Measurements from ENCODE around the gene CLDN9.
A peak's percentile ranks its signal among the peaks of the same experiment; 100 is the strongest.

The CLDN9 gene

DNA sequence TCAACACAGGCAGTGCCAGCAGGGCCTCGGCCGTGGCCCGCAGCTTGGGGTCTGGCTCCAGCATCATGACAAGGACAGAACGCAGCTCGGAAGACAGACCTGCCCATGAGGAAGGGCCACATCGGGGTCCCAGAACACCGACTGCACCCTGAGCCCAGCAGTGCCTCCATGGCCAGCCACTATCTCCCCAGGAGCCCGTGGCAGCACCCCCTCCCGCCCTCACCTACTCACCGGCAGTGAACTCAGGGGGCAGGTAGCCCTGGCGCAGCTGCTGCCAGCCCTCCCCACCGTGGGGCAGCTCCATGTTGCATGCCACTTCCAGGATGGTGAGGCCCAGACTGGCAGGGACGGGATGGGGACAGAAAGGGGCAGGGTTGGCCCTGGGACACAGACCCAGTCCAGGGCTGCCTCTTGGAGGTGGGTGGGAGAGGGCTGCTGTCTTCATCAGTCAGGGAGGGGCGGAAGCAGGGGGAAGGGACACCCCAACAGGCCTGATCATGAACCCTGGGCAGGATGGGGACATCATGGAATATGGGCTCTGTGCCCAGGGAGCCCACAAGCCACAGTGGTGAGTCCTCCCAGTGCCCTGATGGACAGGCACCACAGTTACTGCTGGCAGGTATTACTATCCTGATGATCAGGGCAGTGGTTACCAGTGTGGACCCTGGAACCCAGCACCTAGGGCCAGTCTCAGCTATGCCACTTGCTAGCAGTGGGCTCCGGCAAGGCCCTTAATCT lies 38.2 kb upstream of the CLDN9 start:
- no peak for DNase-seq (ENCODE audit: low spot score)

GRCh38 chr16:2975161-2975795 lies 37.4 kb upstream of the CLDN9 start:
- DNase-seq (ENCODE audit: low spot score), result no peak

DNA sequence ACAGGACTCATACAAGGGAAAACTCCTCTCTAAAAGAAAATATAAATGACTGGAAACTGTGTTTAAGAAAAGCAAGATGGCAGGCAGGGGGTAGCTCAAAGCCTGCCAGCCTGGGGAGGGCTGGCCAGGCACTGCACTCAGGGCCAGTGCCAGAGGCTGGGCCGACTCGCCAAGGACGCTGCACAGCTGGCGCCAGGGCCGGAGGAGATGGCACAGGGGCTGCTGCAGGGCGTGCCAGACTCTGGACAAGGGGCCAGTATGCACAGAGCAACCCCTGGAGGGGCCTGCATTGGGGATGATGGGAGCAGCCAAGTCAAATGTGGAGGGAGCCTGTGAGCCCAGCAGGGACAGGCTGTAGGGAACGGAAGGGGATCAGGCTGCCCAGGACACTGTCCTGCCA lies 36.5 kb upstream of the CLDN9 start:
- no peak for DNase-seq (ENCODE audit: low spot score)

- no peak for DNase-seq (ENCODE audit: low spot score)
Measured at GRCh38 chr16:2976673-2977072, 36.0 kb upstream of the CLDN9 start.

GRCh38 chr16:2977440-2977839 lies 35.3 kb upstream of the CLDN9 start:
- DNase-seq (ENCODE audit: low spot score), result no peak

GRCh38 chr16:2979669-2980226 lies 33.0 kb upstream of the CLDN9 start:
- DNase-seq (ENCODE audit: low spot score), result no peak

DNA sequence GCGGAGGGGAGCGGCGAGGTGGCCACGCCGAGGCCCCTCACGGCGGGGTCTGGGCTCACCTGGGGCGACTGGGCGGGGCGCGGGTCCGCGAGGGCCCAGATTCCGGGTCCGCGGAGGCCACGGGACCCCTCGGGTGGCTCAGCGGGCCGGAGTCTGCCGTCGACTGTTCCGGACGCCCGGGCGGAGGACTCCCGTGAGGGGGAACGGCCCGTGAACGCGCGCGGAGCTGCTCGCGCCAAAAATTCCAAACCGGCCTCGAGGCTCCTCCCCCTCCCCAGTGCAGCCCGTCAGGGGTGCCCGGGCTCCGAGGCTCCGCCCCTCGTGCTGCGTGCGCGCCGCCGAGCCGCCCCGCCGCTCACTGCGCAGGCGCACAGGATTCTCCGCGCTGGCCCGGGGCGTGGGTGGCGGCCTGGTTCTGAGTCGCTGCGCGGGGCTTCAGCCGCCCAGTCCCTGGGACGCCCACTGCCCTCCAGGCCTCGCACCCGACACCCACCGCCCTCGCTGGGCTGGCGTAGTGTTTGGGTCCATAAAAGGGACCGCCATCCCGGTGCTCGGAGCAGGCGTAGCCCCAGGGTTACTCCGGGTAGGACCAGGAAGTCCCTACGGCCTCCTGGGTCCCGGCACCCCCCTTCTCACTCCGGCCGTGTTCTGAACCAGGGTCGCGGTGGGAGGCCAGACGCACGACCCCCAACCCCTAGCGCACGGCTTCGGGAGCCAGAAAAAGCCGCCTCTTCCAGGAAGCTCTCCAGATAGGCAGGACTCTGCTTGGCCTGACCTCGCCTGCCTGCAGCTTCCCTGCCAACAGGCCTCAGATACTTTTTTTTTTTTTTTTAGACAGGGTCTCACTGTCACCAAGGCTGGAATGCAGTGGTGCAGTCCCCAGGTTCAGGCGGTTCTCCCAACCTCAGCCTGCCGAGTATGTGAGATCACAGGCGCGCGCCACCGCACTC lies 32.2 kb upstream of the CLDN9 start, which contains the start of gene PKMYT1:
TSS of gene PKMYT1 (minus strand) at position 220 of the 950 bp plus-strand sequence. CDS start 789 bp downstream, outside the sequence.
- DNase-seq (ENCODE audit: low spot score), result peak; percentile 90

DNA sequence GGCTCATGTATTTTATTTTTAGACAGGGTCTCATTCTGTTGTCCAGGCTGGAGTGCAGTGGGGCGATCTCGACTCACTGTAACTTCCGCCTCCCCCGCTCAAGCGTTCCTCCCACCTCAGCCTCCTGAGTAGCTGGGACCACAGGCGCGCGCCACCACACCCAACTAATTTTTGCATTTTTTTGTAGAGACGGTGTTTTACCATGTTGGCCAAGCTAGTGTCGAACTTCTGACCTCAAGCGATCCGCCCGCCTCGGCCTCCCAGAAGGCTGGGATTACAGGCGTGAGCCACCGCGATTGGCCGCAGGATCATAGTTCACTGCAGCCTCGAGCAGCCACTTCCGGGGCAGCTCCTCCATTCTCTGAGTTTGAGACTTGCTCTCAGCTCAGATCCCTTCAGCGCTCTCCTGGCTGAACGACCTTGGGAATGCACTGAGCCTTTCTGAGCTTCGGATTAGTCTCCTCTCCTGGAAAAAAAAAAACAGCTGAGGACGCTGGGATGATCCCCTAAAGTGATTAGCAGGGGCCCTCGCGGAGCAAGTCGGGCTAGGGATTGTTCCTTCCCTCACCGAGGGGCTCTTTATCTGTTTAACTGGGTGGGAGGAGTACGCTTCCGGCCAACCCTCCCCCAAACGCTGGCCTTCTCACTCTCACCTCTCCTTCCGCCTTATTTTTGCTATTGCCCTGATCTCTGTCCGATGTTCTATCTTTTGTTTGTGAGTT lies 31.4 kb upstream of the CLDN9 start:
- no peak for DNase-seq (ENCODE audit: low spot score)

GRCh38 chr16:2981899-2982250 lies 30.8 kb upstream of the CLDN9 start:
- DNase-seq (ENCODE audit: low spot score), result no peak

- DNase-seq (ENCODE audit: low spot score), result no peak
Measured at GRCh38 chr16:2982402-2982801, 30.3 kb upstream of the CLDN9 start.

DNA sequence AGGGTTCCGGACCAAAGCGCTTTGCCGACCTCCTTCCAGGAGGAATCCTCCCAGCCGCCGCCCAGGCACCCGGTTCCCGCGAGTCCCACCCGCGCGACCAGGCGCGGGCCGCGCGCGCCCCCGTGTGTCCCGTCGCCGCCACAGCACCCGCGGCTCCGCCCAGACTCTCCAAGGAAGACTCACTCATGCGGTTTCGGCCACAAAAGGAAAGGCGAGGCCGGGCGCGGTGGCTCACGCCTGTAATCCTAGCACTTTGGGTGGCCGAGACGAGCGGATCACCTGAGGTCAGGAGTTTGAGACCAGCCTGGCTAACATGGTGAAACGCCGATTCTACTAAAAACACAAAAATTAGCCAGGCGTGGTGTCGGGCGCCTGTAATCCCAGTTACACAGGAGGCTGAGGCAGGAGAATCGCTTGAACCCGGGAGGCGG lies 29.0 kb upstream of the CLDN9 start:
- DNase-seq (ENCODE audit: low spot score), result peak; percentile 65

GRCh38 chr16:2985462-2985861 lies 27.3 kb upstream of the CLDN9 start:
- DNase-seq (ENCODE audit: low spot score), result no peak

GRCh38 chr16:2985893-2986355 lies 26.8 kb upstream of the CLDN9 start:
- no peak for DNase-seq (ENCODE audit: low spot score)

- DNase-seq (ENCODE audit: low spot score), result no peak
Measured at GRCh38 chr16:2986623-2987188, 26.0 kb upstream of the CLDN9 start.

- no peak for DNase-seq (ENCODE audit: low spot score)
Measured at GRCh38 chr16:2987286-2987685, 25.4 kb upstream of the CLDN9 start.

DNA sequence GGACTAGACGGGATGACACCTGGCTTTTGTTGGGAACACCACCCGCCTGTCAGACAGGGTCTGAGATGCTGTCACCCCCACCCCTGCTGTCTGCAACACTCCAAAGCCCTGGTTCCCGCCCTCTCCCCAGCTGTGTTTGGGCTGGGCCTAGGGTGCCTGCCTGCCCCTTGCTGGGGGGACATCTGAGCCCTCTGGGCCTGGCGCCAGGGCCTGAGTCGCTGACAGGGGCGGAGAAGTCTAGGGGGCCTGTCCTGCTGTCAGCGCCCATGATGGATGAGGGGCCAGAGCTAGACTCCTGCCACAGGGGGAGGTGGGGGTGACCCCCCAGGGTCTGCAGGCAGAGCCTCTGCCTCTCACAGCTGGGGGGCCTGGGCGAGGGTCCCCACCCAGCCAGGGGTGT lies 24.9 kb upstream of the CLDN9 start:
- no peak for DNase-seq (ENCODE audit: low spot score)

DNA sequence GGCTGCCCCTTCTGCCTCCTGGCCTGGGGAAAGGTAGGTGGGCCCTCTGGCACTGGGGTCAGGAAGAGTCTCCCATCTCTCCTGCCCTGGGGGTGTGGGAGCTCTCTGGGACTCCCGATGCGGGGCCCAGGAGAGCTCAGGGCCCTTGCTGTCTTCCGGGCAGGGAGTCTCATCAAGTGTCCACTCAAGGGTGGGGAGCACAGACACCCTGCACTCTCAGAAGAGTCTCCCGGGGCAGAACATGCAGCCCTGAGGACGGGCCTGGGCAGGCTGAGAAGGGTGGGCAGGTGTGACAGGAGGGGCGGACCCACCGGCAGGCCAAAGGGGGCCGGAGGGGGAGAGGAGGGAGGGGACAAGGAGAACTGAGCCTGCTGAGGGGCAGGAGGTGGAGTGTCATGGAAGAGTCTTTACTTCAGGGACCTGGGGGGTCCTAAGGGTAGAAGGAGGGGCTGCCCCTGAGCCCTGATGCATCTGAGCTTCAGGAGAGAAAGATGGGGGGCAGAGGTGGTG lies 24.1 kb upstream of the CLDN9 start:
- no peak for DNase-seq (ENCODE audit: low spot score)

DNA sequence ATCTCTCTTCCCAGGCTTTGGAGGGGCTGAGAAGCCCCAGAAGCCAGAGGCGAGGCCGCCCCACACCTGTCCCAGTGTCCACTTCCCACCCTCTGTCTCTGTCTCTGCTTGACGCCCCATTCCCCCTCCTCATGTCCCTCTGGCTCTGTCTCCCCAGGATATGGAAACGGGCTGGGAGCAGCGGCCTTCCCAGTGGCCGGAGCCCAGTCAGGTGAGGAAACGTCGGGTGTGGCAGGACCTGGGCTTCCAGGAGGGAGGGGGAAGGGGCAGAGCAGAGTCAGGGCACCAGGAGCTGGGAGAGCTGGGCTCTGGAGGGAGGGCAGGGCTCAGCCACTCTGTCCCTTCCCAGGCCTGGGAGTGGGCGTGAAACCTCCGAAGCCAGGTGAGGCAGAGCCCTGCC lies 21.8 kb upstream of the CLDN9 start:
- DNase-seq (ENCODE audit: low spot score), result no peak

- no peak for DNase-seq (ENCODE audit: low spot score)
Measured at GRCh38 chr16:2991566-2992261, 21.0 kb upstream of the CLDN9 start.

DNA sequence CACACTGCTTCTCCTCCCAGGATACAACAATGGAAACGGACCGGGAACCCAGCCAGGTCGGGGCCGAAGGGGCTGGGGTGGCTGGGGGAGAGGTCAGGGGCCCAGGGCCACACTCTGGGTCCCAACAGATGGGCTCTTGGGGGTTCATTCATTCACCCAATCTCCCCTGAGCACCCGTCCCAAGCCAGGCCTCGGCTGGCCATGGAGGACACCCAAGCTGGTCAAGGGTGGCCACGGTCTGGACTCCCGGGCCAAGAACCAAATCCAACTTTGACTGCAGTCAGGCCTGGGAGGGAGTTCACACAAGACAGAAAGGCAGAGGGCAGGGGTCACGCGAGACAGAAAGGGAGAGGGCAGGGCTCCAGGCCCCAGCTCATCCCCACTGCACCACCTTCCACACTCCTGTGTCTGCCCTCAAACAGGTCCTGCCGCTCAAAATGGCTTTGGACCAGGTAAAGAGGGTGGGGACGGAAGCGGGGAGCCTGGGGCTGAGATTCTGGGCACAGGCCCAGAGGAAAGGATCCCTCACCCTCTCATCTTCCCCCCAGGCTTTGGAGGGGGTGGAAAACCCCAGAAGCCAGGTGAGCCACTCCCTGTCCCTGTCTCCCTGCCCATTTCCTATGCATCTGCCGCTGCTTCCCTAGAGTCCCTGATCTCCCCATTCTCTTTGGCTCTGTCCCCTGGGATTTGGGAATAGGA lies 20.2 kb upstream of the CLDN9 start:
- DNase-seq (ENCODE audit: low spot score), result no peak
